Measurements from ENCODE around the gene SULF2.

DNA sequence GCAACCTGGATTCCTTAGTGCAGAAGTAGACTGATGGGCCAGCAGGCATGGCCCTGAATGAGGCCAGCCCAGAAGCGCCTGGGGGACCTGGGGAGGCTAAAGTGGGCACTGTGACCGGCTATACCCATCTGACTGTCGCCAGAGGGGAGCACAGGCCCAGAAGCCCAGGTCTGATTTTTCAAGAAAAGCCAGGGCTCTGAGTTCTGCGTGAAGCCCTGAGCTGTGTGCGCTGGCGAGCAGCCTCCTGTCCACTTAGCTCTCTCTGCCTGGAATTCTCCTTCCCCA is 111.7 kb downstream of the SULF2 start:
- TF ChIP-seq, protein P1, sequence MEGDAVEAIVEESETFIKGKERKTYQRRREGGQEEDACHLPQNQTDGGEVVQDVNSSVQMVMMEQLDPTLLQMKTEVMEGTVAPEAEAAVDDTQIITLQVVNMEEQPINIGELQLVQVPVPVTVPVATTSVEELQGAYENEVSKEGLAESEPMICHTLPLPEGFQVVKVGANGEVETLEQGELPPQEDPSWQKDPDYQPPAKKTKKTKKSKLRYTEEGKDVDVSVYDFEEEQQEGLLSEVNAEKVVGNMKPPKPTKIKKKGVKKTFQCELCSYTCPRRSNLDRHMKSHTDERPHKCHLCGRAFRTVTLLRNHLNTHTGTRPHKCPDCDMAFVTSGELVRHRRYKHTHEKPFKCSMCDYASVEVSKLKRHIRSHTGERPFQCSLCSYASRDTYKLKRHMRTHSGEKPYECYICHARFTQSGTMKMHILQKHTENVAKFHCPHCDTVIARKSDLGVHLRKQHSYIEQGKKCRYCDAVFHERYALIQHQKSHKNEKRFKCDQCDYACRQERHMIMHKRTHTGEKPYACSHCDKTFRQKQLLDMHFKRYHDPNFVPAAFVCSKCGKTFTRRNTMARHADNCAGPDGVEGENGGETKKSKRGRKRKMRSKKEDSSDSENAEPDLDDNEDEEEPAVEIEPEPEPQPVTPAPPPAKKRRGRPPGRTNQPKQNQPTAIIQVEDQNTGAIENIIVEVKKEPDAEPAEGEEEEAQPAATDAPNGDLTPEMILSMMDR (IDR thresholded peaks at IDR 0.05; ENCODE audit: low read depth, low read length, missing input control), result no peak
- TF ChIP-seq YY1 (IDR thresholded peaks at IDR 0.05) (no peak), EGR1 (IDR thresholded peaks at IDR 0.05; ENCODE audit: low read depth in 2 of 2) (no peak), NR2F2 (IDR thresholded peaks at IDR 0.05) (no peak), GABPA (IDR thresholded peaks at IDR 0.05 in 1 of 2, conservative IDR thresholded peaks at IDR 0.05 in 1 of 2) (no peak), RXRA (IDR thresholded peaks at IDR 0.05) (no peak), JUND (IDR thresholded peaks at IDR 0.05) (no peak), TAF1 (conservative IDR thresholded peaks at IDR 0.05) (no peak), FOXA1 (IDR thresholded peaks at IDR 0.05) (no peak)
- TF ChIP-seq, protein P2, sequence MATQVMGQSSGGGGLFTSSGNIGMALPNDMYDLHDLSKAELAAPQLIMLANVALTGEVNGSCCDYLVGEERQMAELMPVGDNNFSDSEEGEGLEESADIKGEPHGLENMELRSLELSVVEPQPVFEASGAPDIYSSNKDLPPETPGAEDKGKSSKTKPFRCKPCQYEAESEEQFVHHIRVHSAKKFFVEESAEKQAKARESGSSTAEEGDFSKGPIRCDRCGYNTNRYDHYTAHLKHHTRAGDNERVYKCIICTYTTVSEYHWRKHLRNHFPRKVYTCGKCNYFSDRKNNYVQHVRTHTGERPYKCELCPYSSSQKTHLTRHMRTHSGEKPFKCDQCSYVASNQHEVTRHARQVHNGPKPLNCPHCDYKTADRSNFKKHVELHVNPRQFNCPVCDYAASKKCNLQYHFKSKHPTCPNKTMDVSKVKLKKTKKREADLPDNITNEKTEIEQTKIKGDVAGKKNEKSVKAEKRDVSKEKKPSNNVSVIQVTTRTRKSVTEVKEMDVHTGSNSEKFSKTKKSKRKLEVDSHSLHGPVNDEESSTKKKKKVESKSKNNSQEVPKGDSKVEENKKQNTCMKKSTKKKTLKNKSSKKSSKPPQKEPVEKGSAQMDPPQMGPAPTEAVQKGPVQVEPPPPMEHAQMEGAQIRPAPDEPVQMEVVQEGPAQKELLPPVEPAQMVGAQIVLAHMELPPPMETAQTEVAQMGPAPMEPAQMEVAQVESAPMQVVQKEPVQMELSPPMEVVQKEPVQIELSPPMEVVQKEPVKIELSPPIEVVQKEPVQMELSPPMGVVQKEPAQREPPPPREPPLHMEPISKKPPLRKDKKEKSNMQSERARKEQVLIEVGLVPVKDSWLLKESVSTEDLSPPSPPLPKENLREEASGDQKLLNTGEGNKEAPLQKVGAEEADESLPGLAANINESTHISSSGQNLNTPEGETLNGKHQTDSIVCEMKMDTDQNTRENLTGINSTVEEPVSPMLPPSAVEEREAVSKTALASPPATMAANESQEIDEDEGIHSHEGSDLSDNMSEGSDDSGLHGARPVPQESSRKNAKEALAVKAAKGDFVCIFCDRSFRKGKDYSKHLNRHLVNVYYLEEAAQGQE (IDR thresholded peaks at IDR 0.05), result no peak
- TF ChIP-seq, protein P3, sequence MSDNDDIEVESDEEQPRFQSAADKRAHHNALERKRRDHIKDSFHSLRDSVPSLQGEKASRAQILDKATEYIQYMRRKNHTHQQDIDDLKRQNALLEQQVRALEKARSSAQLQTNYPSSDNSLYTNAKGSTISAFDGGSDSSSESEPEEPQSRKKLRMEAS (IDR thresholded peaks at IDR 0.05), result no peak
